ENCODE results near the gene ZBTB20.

GRCh38 chr3:114417675-114418074 is 729.4 kb downstream of the ZBTB20 start:
- TF ChIP-seq CTCF (IDR thresholded peaks at IDR 0.05 in 8 of 11, conservative IDR thresholded peaks at IDR 0.05 in 3 of 11) = no peak
- no peak for TF ChIP-seq POLR2A (IDR thresholded peaks at IDR 0.05)

Measured in spleen (tissue), 7 donors.